Gastrocnemius medialis (tissue), 4 donors: ENCODE data around the gene CTRB1. TPM values are rescaled to one million over a fixed set of nuclear protein-coding genes. Genes with fewer than 3 reads are reported as not detected.
A peak's percentile ranks its signal among the peaks of the same experiment; 100 is the strongest.
"Not testable (repeated sequence)": the region's sequence is repeated elsewhere in the genome, so short reads cannot be mapped to it uniquely, and the experiment has no call there.

Experiments
- ATAC-seq, 2 donors: fragments of 150-250 bp; one replicate each; pipeline ENCODE4 v1.9.1; 2016
- DNase-seq, 2 donors: peaks; one replicate each; pipeline ENCODE4 v3.0.0-alpha.2; 2019
- H3K27ac ChIP-seq, 4 donors: fragments of 200-600 bp; sonication (generic); 1 replicate in 1 of 4; 2 replicates in 3 of 4; pipeline ENCODE4 v1.5.1; 2016 to 2018; ENCODE audit warnings: mild to moderate bottlenecking in 2 of 4, moderate library complexity in 1 of 4
- H3K27me3 ChIP-seq, 3 donors: fragments of 200-600 bp; sonication (generic) in 2 of 3; 1 replicate in 1 of 3; 2 replicates in 2 of 3; pipeline versions ENCODE4 v1.5.1 to v1.6.0; 2016 to 2019; ENCODE audit warnings: mild to moderate bottlenecking in 1 of 3, moderate library complexity in 1 of 3
- H3K36me3 ChIP-seq, 2 donors: fragments of 200-600 bp; sonication (generic) in 1 of 2; one replicate each; pipeline ENCODE4 v1.5.1; 2017 to 2018
- H3K4me1 ChIP-seq, 2 donors: fragments of 200-600 bp; sonication (generic) in 1 of 2; one replicate each; pipeline ENCODE4 v1.5.1; 2016 to 2017; ENCODE audit warnings: mild to moderate bottlenecking in 2 of 2
- H3K4me3 ChIP-seq, 4 donors: fragments of 200-600 bp; sonication (generic) in 3 of 4; 1 replicate in 1 of 4; 2 replicates in 3 of 4; pipeline ENCODE4 v1.5.1; 2016 to 2019; ENCODE audit warnings: mild to moderate bottlenecking in 2 of 4
- H3K9me3 ChIP-seq, 3 donors: fragments of 200-600 bp; sonication (generic) in 2 of 3; 1 replicate in 1 of 3; 2 replicates in 2 of 3; pipeline ENCODE4 v1.5.1; 2016 to 2019
- CTCF ChIP-seq, 5 experiments: fragments of 450-650 bp in 3 of 5; fragments of 200-600 bp in 2 of 5; sonication (generic) in 2 of 5; IDR thresholded peaks in 4 of 5; conservative IDR thresholded peaks in 1 of 5; 1 replicate in 4 of 5; 2 replicates in 1 of 5; pipeline ENCODE4 v1.5.1; 2016 to 2019; ENCODE audit warnings: antibody characterized with exemption in 5 of 5, mild to moderate bottlenecking in 3 of 5, moderate library complexity in 3 of 5
- POLR2A ChIP-seq, 2 donors: fragments of 450-650 bp; IDR thresholded peaks; one replicate each; pipeline ENCODE4 v1.6.1; 2017; ENCODE audit warnings: antibody characterized with exemption in 2 of 2, mild to moderate bottlenecking in 2 of 2, moderate library complexity in 2 of 2
- in situ Hi-C, 4 donors: fragments of 200-750 bp; cut with MboI; loops; one replicate each; pipeline versions ENCODE4 v1.15.0 to v1.8.0; 2017; ENCODE audit warnings: low sequenced_read_pairs in 4 of 4
- intact Hi-C: fragments of 100-400 bp; cut with DNase I; formaldehyde crosslinking; loops from one replicate; pipeline ENCODE4 v1.15.1; 2023; ENCODE audit warnings: low total_unique reads
- total RNA-seq, 4 donors: library from RNA; depleted of rRNA; stranded (reverse); fragments of >200 nt; gene quantifications; one replicate each; pipeline versions ENCODE4 v1.1.0 to v1.2.3, GENCODE V29; 2016

CTRB1 gene
- total RNA-seq, 4 donors from 2014 or later: not detected

DNA sequence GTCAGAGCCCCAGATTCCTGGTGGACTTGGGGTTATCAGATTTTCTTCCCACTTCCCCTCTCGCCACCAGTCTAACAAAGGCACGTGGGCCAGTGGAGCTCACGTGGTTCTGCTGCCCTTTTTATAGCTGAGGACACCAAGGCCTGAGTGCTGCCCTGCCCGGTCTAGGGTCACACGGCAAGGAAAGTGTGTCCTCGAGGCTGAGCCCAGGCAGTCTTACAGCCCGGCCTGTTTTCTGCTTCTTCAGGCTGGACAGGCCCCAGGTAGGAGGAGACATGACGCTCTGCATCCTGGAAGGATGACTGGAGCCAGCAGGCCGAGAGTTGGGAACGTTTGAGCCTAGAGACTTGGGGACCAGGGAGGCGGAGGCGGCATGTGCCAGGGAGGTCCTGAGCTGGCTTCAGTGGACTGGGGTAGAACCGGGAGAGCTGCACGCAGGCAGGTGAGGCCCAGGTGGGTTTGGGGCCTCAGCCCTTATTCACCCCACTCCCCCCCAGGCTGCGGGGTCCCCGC lies 3.5 kb downstream of the CTRB1 start:
- no peaks in the 10 kb centered on the region for H3K4me1 ChIP-seq
- TF ChIP-seq CTCF (IDR thresholded peaks at IDR 0.05 in 4 of 5, conservative IDR thresholded peaks at IDR 0.05 in 1 of 5) (no peak), POLR2A (IDR thresholded peaks at IDR 0.05) (no peak)
- H3K27me3 ChIP-seq: no peaks in the 10 kb centered on the region
- intact Hi-C loops: no loop called here
- H3K36me3 ChIP-seq: no peaks in the 10 kb centered on the region
- no peak overlapping the region for H3K4me3 ChIP-seq
- ATAC-seq (no peak), DNase-seq (no peak)
- in situ Hi-C loops: loop anchor here in 1 of 4 donors (25.0 kb wide), 1 partner anchor 540 kb away; no protein-coding TSS in a partner anchor
- no peak overlapping the region for H3K27ac ChIP-seq
- no peaks in the 10 kb centered on the region for H3K9me3 ChIP-seq

DNA sequence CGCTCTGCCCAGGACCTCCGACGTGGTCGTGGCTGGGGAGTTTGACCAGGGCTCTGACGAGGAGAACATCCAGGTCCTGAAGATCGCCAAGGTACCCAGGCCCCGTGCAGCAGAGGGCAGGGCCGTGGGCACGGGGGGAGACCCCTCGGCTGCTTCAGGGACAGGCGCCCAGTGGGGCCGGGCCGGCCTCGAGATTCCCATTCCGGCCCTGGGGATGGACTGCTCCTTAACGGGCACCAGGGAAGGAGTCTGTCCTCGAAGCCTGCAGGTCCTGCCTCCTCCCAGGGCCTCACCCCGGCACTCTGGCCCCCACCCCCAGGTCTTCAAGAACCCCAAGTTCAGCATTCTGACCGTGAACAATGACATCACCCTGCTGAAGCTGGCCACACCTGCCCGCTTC lies 4.3 kb downstream of the CTRB1 start:
- H3K27ac ChIP-seq, H3K4me1 ChIP-seq, H3K36me3 ChIP-seq, intact Hi-C loops, ATAC-seq, H3K4me3 ChIP-seq, H3K27me3 ChIP-seq, H3K9me3 ChIP-seq, DNase-seq: not testable (repeated sequence)
- in situ Hi-C loops: loop anchor here in 1 of 4 donors (25.0 kb wide), 1 partner anchor 539 kb away; no protein-coding TSS in a partner anchor

DNA sequence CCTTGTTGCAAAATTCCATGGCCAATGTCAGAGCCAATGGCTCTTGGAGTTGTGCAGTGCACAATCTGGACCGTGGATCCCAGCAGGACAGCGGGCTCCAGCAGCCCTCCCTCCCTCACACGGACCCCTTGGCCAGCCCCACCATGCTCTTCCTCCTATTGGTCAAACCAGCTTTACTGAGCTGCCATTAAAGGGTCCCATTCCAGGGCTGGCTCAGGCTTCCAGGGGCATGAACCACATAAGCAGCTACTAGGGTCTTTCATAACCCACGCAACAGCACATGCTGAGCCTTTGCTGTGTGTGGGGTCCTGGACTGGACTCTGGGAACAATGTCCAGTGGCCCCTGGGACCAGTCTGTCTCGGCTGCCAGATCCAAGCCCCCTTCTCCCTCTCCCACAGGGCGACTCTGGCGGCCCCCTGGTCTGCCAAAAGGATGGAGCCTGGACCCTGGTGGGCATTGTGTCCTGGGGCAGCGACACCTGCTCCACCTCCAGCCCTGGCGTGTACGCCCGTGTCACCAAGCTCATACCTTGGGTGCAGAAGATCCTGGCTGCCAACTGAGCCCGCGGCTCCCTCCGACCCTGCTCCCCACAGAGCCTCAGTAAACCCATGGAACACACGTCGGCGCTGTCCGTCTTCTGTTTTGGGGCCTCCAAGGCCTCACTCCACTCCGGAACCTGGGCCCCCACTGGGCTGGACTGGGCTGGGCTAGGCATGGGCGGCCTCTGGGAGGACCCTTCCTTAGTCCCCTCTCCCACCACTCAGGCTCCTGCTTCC lies 5.7 kb downstream of the CTRB1 start:
- in situ Hi-C loops (loop anchor here in 1 of 4 donors (25.0 kb wide), 1 partner anchor 538 kb away; no protein-coding TSS in a partner anchor), intact Hi-C loops (loop anchor here (2.0 kb wide), 1 partner anchor 18 kb away; the partner anchor contains the start of gene CTRB2)
- ATAC-seq: peak in 1 of 2 donors; percentile 36
- Histone ChIP-seq H3K9me3 (no peaks in the 10 kb centered on the region), H3K36me3 (peaks cover 0 to 19% of the 10 kb centered on the region in 2 donors), H3K27ac (no peak overlapping the region), H3K4me3 (no peak overlapping the region), H3K4me1 (no peaks in the 10 kb centered on the region), H3K27me3 (no peaks in the 10 kb centered on the region)
- TF ChIP-seq POLR2A (IDR thresholded peaks at IDR 0.05) (no peak), CTCF (IDR thresholded peaks at IDR 0.05 in 4 of 5, conservative IDR thresholded peaks at IDR 0.05 in 1 of 5) (no peak)
- DNase-seq: no peak

DNA sequence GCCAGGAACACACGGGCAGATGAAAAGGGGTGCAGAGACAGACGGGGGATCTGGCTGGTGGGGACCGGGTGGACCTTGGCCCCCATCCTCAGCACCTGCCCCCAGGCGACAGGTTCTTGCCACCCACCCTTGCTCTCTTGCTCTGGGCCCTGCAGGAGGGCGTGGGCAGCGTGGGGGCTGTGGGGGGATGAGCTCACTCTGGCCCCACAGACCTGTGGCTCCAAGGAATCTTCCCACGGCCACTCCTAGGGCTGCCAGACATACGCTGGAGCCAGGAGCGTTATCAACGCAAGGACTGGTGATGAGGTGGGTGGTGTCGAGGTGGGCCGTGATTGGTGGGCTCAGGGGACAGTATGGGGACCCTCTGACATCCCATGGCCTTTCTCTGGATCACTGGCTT lies 6.3 kb downstream of the CTRB1 start:
- Histone ChIP-seq H3K4me1 (peaks cover 0 to 4% of the 10 kb centered on the region in 2 donors), H3K27ac (no peak overlapping the region), H3K4me3 (no peak overlapping the region), H3K36me3 (peaks cover 0 to 25% of the 10 kb centered on the region in 2 donors), H3K27me3 (no peaks in the 10 kb centered on the region), H3K9me3 (no peaks in the 10 kb centered on the region)
- intact Hi-C loops (loop anchor here (2.0 kb wide), 1 partner anchor 18 kb away; the partner anchor contains the start of gene CTRB2), in situ Hi-C loops (no loop called here)
- TF ChIP-seq POLR2A (IDR thresholded peaks at IDR 0.05): no peak
- TF ChIP-seq CTCF (IDR thresholded peaks at IDR 0.05 in 4 of 5, conservative IDR thresholded peaks at IDR 0.05 in 1 of 5): no peak
- ATAC-seq (peak in 1 of 2 donors; percentile 5), DNase-seq (no peak)
